ENCODE measurements around the gene FBXO10. TPM values are rescaled to one million over a fixed set of nuclear protein-coding genes. Genes with fewer than 3 reads are reported as not detected.
"Not testable (repeated sequence)": the region's sequence is repeated elsewhere in the genome, so short reads cannot be mapped to it uniquely, and the experiment has no call there.

The FBXO10 gene
- total and polyA plus RNA-seq, 11 donors = 2.4 to 9.8 (median 6.7) TPM

DNA sequence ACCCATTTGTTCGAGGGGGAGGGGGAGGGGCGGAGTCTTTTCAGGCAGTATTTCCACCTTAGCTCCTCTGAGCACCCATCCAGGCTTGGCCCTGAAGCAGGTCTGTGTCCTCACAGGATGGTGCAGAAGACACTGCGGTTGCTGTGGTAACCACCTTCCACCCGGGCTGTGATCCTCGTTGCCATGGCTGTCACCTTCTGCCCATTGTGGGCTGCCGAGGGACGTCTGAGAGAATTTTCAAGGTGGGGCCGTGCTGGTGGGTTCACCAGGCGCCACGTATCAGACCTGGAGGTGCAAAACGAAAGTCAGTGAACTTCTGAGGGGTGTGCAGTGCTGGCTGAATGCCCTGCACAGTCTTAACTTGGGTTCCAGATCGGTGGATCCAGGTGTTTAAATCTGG, 63.7 kb downstream of the FBXO10 start:
- Histone ChIP-seq H3K9me3 (no peaks in the 10 kb centered on the region), H3K4me1 (no peaks in the 10 kb centered on the region), H3K36me3 (peaks cover 0 to 61% (median 19%) of the 10 kb centered on the region in 9 donors), H3K27ac (no peak overlapping the region), H3K4me3 (no peak overlapping the region), H3K27me3 (no peaks in the 10 kb centered on the region)
- no peak for DNase-seq
- ATAC-seq = no peak
- intact Hi-C loops (cut with DNase I) = no loop called here
- WGBS, 4 donors = 77 to 91% (median 81%) methylated on average over 12 of the region's 12 CpGs
- TF ChIP-seq, protein P1, sequence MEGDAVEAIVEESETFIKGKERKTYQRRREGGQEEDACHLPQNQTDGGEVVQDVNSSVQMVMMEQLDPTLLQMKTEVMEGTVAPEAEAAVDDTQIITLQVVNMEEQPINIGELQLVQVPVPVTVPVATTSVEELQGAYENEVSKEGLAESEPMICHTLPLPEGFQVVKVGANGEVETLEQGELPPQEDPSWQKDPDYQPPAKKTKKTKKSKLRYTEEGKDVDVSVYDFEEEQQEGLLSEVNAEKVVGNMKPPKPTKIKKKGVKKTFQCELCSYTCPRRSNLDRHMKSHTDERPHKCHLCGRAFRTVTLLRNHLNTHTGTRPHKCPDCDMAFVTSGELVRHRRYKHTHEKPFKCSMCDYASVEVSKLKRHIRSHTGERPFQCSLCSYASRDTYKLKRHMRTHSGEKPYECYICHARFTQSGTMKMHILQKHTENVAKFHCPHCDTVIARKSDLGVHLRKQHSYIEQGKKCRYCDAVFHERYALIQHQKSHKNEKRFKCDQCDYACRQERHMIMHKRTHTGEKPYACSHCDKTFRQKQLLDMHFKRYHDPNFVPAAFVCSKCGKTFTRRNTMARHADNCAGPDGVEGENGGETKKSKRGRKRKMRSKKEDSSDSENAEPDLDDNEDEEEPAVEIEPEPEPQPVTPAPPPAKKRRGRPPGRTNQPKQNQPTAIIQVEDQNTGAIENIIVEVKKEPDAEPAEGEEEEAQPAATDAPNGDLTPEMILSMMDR (IDR thresholded peaks at IDR 0.05) = no peak
- TF ChIP-seq POLR2A (IDR thresholded peaks at IDR 0.05) = no peak

DNA sequence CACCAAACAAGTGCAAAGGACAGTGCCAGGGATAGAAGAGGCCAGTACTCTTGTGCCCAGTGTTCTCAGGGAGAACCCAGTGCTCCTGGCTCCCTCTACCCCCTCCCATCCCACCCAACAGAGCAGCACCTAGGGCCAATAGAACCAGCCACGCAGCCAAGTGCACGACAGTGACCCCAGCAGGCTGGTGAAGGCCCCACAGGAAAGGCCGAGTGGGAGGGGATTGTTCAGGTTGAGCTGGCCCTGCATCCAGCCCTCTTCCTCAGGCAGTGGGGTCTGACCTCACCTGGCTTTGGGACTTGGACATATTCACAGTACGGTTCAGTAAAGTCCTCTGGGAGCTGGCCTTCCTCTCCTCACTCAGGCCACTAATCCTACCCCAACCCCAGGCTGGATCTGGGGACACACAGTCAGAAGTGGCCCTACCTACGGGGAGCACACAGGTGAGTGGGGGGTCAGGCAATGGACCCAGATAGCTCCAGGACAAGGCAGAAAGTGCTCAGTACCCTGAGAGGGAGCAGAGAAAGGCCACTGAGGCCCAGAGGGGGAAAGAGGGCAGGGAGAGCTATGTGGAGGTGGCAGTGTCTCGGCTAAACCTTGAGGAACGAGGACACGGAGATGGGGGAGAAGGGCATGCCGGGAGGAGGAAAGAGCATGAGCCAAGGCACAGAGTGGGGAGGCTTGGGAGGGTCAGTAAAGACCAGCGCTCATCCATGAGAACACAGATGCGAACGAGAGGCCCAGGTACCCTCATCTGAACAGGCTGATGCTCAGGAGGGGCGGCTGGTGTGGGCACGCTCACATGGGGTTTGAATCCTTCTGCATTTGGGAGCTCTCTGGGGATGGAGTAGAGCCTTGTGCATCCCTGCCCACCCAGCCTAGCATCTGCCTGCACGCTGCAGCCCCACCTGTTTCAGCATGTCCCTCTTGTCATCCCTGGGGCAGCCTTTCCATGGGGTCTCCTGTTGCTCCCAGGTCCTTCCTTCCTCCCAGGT, 64.9 kb downstream of the FBXO10 start:
- intact Hi-C loops (cut with DNase I) = no loop called here
- Histone ChIP-seq H3K4me3 (no peak overlapping the region), H3K9me3 (no peaks in the 10 kb centered on the region), H3K27me3 (no peaks in the 10 kb centered on the region), H3K27ac (no peak overlapping the region), H3K36me3 (peaks cover 0 to 63% (median 21%) of the 10 kb centered on the region in 9 donors), H3K4me1 (no peaks in the 10 kb centered on the region)
- peak in 1 of 4 donors; percentile 13 for ATAC-seq
- TF ChIP-seq POLR2A (IDR thresholded peaks at IDR 0.05) = no peak
- TF ChIP-seq, protein P1 (IDR thresholded peaks at IDR 0.05) = peak in 1 of 12 donors; percentile 12
- DNase-seq = no peak
- WGBS, 4 donors = 84 to 92% (median 88%) methylated on average over 12 to 15 of the region's 15 CpGs

DNA sequence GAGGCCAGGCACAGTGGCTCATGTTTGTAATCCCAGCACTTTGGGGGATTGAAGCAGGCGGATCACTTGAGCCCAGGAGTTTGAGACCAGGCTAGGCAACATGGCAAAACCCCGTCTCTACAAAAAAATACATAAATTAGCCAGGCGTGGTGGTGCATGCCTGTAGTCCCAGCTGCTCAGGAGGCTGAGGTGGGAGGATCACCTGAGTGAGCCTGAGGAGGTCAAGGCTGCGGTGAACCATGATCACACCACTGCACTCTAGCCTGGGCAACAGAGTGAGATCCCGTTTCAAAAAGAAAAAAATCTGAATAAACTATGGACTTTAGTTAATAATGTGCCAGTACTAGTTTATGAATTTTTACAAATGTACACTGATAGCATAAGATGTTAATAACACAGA, 66.1 kb downstream of the FBXO10 start:
- H3K36me3 ChIP-seq = peaks cover 0 to 61% (median 16%) of the 10 kb centered on the region in 9 donors
- intact Hi-C loops (cut with DNase I); H3K27me3 ChIP-seq; H3K4me1 ChIP-seq; H3K27ac ChIP-seq; H3K4me3 ChIP-seq; DNase-seq; H3K9me3 ChIP-seq; ATAC-seq: not testable (repeated sequence)
- WGBS, 4 donors = 89 to 95% (median 93%) methylated on average over 5 of the region's 5 CpGs

DNA sequence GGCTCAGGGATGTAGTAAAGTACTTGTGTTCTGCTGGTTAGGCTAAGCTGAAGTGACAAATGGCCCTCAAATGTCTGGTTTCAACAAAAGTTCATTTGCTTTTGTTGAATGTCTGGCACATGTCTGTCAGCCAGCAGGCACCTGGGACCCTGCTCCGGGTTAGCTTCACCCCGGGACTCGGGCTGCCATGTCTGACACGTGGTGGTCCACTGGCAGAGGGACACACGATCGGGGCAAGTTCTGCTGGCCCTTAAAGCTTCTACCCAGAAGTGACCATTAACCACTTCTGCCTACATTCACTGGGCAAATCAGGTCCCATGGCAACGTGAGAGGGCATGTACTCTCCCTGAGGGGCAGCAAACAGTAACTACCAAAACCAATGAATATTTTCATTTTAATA, 66.6 kb downstream of the FBXO10 start:
- intact Hi-C loops (cut with DNase I) = loop anchor here in 1 of 10 donors (2.0 kb wide), 1 partner anchor 93 kb away; no protein-coding TSS in a partner anchor

More for the DNA sequence above, 66.6 kb downstream of the FBXO10 start:
- 84 to 96% (median 91%) methylated on average over 7 of the region's 7 CpGs for WGBS, 4 donors
- DNase-seq (no peak), ATAC-seq (no peak)
- H3K4me1 ChIP-seq = no peaks in the 10 kb centered on the region
- H3K27me3 ChIP-seq = no peaks in the 10 kb centered on the region
- H3K4me3 ChIP-seq = no peak overlapping the region
- H3K36me3 ChIP-seq = peaks cover 0 to 62% (median 21%) of the 10 kb centered on the region in 9 donors
- TF ChIP-seq, protein P1 (IDR thresholded peaks at IDR 0.05) = no peak
- no peak for TF ChIP-seq POLR2A (IDR thresholded peaks at IDR 0.05)
- H3K9me3 ChIP-seq = no peaks in the 10 kb centered on the region
- H3K27ac ChIP-seq = no peak overlapping the region

All from heart left ventricle (tissue), 16 donors.